ENCODE data around the gene SCAMP2.

DNA sequence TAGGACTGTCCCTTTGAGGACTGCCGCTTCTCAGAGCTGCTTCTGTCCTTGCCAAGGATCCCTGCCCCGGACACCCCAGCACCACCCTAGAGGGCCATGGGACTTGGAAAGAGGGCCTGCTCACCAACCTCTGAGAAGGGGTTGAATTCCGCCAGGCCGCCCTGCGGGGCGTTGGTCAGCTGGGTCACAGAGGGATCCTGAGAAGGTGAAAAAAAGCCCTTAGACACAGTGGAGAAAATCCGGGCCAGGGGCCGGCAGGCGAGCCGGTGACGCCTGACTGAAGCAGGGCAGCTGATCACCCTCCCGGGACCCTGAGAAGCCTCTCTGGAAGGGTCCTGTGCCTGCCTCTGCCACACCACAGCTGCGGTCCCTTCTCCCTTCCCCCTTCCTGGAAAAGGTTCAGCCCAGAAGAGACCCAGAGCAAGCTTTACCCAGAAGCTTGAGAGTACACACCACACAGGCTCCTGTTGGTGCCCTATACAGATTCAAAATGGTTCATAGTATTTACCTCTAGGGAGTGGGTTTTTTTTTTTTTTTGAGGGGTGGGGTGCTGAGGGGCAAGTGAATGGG lies 18.6 kb downstream of the SCAMP2 start:
- TF ChIP-seq, protein P1, sequence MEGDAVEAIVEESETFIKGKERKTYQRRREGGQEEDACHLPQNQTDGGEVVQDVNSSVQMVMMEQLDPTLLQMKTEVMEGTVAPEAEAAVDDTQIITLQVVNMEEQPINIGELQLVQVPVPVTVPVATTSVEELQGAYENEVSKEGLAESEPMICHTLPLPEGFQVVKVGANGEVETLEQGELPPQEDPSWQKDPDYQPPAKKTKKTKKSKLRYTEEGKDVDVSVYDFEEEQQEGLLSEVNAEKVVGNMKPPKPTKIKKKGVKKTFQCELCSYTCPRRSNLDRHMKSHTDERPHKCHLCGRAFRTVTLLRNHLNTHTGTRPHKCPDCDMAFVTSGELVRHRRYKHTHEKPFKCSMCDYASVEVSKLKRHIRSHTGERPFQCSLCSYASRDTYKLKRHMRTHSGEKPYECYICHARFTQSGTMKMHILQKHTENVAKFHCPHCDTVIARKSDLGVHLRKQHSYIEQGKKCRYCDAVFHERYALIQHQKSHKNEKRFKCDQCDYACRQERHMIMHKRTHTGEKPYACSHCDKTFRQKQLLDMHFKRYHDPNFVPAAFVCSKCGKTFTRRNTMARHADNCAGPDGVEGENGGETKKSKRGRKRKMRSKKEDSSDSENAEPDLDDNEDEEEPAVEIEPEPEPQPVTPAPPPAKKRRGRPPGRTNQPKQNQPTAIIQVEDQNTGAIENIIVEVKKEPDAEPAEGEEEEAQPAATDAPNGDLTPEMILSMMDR (IDR thresholded peaks at IDR 0.05; ENCODE audit: insufficient read depth, low read depth, low read length): no peak
- no peak for TF ChIP-seq EZH2 (IDR thresholded peaks at IDR 0.05; ENCODE audit: insufficient read depth, low read length)

Measured in astrocyte (in vitro differentiated cells and primary cell).